Activated naive CD4-positive, alpha-beta T cell treated with anti-CD3 and anti-CD28 coated beads, Interleukin-2, amount 50 U/mL, for 24 hours (primary cell): ENCODE results near the gene SPCS1.

ENCODE experiments used
- H3K27ac Mint-ChIP-seq: one replicate; pipeline ENCODE4 v1.8.0; 2021; ENCODE audit warnings: mild to moderate bottlenecking, mixed read lengths
- H3K27me3 Mint-ChIP-seq: one replicate; pipeline ENCODE4 v1.8.0; 2021; ENCODE audit warnings: mixed read lengths
- H3K36me3 Mint-ChIP-seq: one replicate; pipeline ENCODE4 v1.8.0; 2021; ENCODE audit warnings: mixed read lengths
- H3K4me1 Mint-ChIP-seq: one replicate; pipeline ENCODE4 v1.8.0; 2021; ENCODE audit warnings: mixed read lengths
- H3K4me3 Mint-ChIP-seq: one replicate; pipeline ENCODE4 v1.8.0; 2021; ENCODE audit warnings: mild to moderate bottlenecking, mixed read lengths
- H3K9me3 Mint-ChIP-seq: one replicate; pipeline ENCODE4 v1.8.0; 2021; ENCODE audit warnings: mixed read lengths

The SPCS1 gene

GRCh38 chr3:52685709-52686691 is 19.9 kb upstream of the SPCS1 start, which contains the start of the genes GNL3 and PBRM1:
TSS of gene GNL3 (plus strand) at chr3:52686032. CDS start at chr3:52686093, 61 bp downstream.
TSS of gene PBRM1 (minus strand) at chr3:52685913.
- Mint-ChIP-seq H3K27ac (peak within 1 kb of the TSS; percentile 97), H3K4me3 (peak within 1 kb of the TSS; percentile 96), H3K4me1 (peaks cover 73% of the 10 kb centered on the region), H3K27me3 (no peaks in the 10 kb centered on the region), H3K36me3 (peaks cover 31% of the 10 kb centered on the region), H3K9me3 (no peaks in the 10 kb centered on the region)

- peak overlapping the region; percentile 93 for H3K4me3 Mint-ChIP-seq
- H3K27ac Mint-ChIP-seq = peak overlapping the region; percentile 97
Measured at GRCh38 chr3:52688266-52688665, 17.6 kb upstream of the SPCS1 start.

GRCh38 chr3:52689151-52689550 is 16.8 kb upstream of the SPCS1 start:
- Mint-ChIP-seq H3K4me1 (peaks cover 72% of the 10 kb centered on the region), H3K4me3 (peak overlapping the region; percentile 93), H3K27ac (peak overlapping the region; percentile 97), H3K9me3 (no peaks in the 10 kb centered on the region), H3K27me3 (no peaks in the 10 kb centered on the region), H3K36me3 (peaks cover 36% of the 10 kb centered on the region)

More at GRCh38 chr3:52688266-52688665, 17.6 kb upstream of the SPCS1 start:
- Mint-ChIP-seq H3K36me3 (peaks cover 32% of the 10 kb centered on the region), H3K9me3 (no peaks in the 10 kb centered on the region), H3K27me3 (no peaks in the 10 kb centered on the region), H3K4me1 (peaks cover 67% of the 10 kb centered on the region)

- Mint-ChIP-seq H3K36me3 (peaks cover 40% of the 10 kb centered on the region), H3K4me3 (peak overlapping the region; percentile 35), H3K27me3 (no peaks in the 10 kb centered on the region), H3K4me1 (peaks cover 60% of the 10 kb centered on the region), H3K9me3 (no peaks in the 10 kb centered on the region), H3K27ac (peak overlapping the region; percentile 42)
Measured at GRCh38 chr3:52690560-52690959, 15.3 kb upstream of the SPCS1 start.

- peaks cover 33% of the 10 kb centered on the region for H3K36me3 Mint-ChIP-seq
- H3K9me3 Mint-ChIP-seq = no peaks in the 10 kb centered on the region
- peak overlapping the region; percentile 49 for H3K4me3 Mint-ChIP-seq
- no peaks in the 10 kb centered on the region for H3K27me3 Mint-ChIP-seq
- peak overlapping the region; percentile 84 for H3K27ac Mint-ChIP-seq
- H3K4me1 Mint-ChIP-seq = peaks cover 49% of the 10 kb centered on the region
Measured at GRCh38 chr3:52693071-52693470, 12.8 kb upstream of the SPCS1 start.

GRCh38 chr3:52694528-52695189 is 11.2 kb upstream of the SPCS1 start:
- Mint-ChIP-seq H3K4me1 (peaks cover 34% of the 10 kb centered on the region), H3K36me3 (peaks cover 19% of the 10 kb centered on the region), H3K4me3 (no peak overlapping the region), H3K9me3 (no peaks in the 10 kb centered on the region), H3K27me3 (no peaks in the 10 kb centered on the region), H3K27ac (peak overlapping the region; percentile 72)

GRCh38 chr3:52695798-52696671 is 9.9 kb upstream of the SPCS1 start:
- peaks cover 28% of the 10 kb centered on the region for H3K4me1 Mint-ChIP-seq
- peak overlapping the region; percentile 7 for H3K4me3 Mint-ChIP-seq
- H3K27me3 Mint-ChIP-seq = no peaks in the 10 kb centered on the region
- no peaks in the 10 kb centered on the region for H3K9me3 Mint-ChIP-seq
- H3K36me3 Mint-ChIP-seq = peaks cover 14% of the 10 kb centered on the region
- no peak overlapping the region for H3K27ac Mint-ChIP-seq

GRCh38 chr3:52696830-52697631 is 8.9 kb upstream of the SPCS1 start:
- Mint-ChIP-seq H3K4me3 (no peak overlapping the region), H3K4me1 (peaks cover 30% of the 10 kb centered on the region), H3K36me3 (peaks cover 14% of the 10 kb centered on the region), H3K27ac (peak overlapping the region; percentile 76), H3K9me3 (no peaks in the 10 kb centered on the region), H3K27me3 (no peaks in the 10 kb centered on the region)

- H3K27me3 Mint-ChIP-seq = no peaks in the 10 kb centered on the region
- peaks cover 31% of the 10 kb centered on the region for H3K4me1 Mint-ChIP-seq
- peaks cover 14% of the 10 kb centered on the region for H3K36me3 Mint-ChIP-seq
- H3K4me3 Mint-ChIP-seq = no peak overlapping the region
- no peaks in the 10 kb centered on the region for H3K9me3 Mint-ChIP-seq
- H3K27ac Mint-ChIP-seq = peak overlapping the region; percentile 76
Measured at GRCh38 chr3:52697632-52697965, 8.3 kb upstream of the SPCS1 start.

GRCh38 chr3:52703341-52703740 is 2.6 kb upstream of the SPCS1 start:
- Mint-ChIP-seq H3K9me3 (no peaks in the 10 kb centered on the region), H3K4me1 (peaks cover 42% of the 10 kb centered on the region), H3K4me3 (peak overlapping the region; percentile 94)

GRCh38 chr3:52704611-52705437 is 1.1 kb upstream of the SPCS1 start:
- Mint-ChIP-seq H3K4me1 (peaks cover 44% of the 10 kb centered on the region), H3K36me3 (peaks cover 1% of the 10 kb centered on the region), H3K27ac (peak overlapping the region; percentile 93), H3K9me3 (no peaks in the 10 kb centered on the region), H3K4me3 (peak overlapping the region; percentile 94), H3K27me3 (no peaks in the 10 kb centered on the region)

More at GRCh38 chr3:52703341-52703740, 2.6 kb upstream of the SPCS1 start:
- no peak overlapping the region for H3K27ac Mint-ChIP-seq
- no peaks in the 10 kb centered on the region for H3K27me3 Mint-ChIP-seq
- no peaks in the 10 kb centered on the region for H3K36me3 Mint-ChIP-seq

- Mint-ChIP-seq H3K4me1 (peaks cover 41% of the 10 kb centered on the region), H3K27me3 (no peaks in the 10 kb centered on the region), H3K9me3 (no peaks in the 10 kb centered on the region), H3K27ac (peak overlapping the region; percentile 93), H3K4me3 (peak overlapping the region; percentile 94), H3K36me3 (peaks cover 1% of the 10 kb centered on the region)
Measured at GRCh38 chr3:52705438-52705687, 543 bp upstream of the SPCS1 start.

- Mint-ChIP-seq H3K36me3 (peaks cover 1% of the 10 kb centered on the region), H3K4me1 (peaks cover 34% of the 10 kb centered on the region), H3K27me3 (no peaks in the 10 kb centered on the region), H3K27ac (peak overlapping the region; percentile 57), H3K4me3 (peak overlapping the region; percentile 84), H3K9me3 (no peaks in the 10 kb centered on the region)
Measured at GRCh38 chr3:52707585-52707984, 1.7 kb downstream of the SPCS1 start.

GRCh38 chr3:52710512-52710911 is 4.6 kb downstream of the SPCS1 start:
- Mint-ChIP-seq H3K27ac (no peak overlapping the region), H3K36me3 (peaks cover 1% of the 10 kb centered on the region), H3K27me3 (no peaks in the 10 kb centered on the region), H3K4me3 (no peak overlapping the region), H3K4me1 (peaks cover 17% of the 10 kb centered on the region), H3K9me3 (no peaks in the 10 kb centered on the region)
